GM12872 (cell line): ENCODE data around the gene RIMBP2.

ENCODE experiments used
- TF ChIP-seq, protein P1 (sequence below): IDR thresholded peaks from 3 replicates; pipeline ENCODE4 v1.5.1; 2011; ENCODE audit warnings: low read depth, mild to moderate bottlenecking, low read length, moderate library complexity; ENCODE audit not compliant: insufficient read depth

Gene RIMBP2

DNA sequence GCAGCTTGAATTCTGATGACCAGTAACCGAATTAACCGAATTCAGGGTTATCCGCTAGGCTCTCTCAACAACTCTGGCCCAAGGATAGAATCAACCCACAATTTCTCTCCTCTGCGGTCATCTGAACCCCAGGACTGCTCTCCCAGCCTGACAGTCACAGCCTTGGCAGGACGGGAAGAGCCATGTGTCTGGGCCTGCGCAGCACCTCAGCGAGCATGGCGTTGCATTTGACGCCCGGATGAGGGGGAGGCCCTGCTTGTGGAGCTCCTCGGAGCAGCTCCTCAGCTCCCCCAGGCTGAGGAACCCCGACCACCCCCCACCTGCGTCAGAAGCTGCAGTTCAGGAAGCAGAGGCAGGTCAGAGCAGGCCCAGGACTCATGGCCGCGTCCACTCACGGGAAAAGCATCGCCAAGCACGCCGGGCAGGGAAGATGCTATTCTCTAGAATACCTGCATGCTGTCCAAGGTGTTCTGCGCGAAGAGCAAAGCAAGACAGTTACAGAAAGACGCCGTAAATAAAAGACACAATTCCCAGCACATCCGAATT is 247.3 kb downstream of the RIMBP2 start:
- TF ChIP-seq, protein P1, sequence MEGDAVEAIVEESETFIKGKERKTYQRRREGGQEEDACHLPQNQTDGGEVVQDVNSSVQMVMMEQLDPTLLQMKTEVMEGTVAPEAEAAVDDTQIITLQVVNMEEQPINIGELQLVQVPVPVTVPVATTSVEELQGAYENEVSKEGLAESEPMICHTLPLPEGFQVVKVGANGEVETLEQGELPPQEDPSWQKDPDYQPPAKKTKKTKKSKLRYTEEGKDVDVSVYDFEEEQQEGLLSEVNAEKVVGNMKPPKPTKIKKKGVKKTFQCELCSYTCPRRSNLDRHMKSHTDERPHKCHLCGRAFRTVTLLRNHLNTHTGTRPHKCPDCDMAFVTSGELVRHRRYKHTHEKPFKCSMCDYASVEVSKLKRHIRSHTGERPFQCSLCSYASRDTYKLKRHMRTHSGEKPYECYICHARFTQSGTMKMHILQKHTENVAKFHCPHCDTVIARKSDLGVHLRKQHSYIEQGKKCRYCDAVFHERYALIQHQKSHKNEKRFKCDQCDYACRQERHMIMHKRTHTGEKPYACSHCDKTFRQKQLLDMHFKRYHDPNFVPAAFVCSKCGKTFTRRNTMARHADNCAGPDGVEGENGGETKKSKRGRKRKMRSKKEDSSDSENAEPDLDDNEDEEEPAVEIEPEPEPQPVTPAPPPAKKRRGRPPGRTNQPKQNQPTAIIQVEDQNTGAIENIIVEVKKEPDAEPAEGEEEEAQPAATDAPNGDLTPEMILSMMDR, result no peak

DNA sequence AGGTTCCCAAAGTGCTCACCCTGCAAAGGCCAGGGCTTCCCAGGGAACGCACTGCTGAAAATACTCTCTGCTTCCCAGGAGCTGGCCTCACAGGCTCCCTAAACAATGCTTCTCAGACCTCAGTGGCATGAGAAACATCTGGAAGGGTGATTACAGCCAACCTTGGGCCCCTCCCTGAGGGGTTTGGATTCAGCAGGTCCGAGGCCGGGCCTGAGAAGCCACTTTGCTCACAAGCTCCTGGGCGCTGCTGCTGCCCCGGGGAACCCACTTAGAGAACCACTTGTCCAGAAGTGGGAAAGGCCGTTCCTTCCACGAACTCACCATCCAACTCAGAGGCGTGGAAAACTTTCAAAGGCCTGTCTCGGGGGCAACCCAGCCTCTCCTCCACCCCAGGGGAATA is 247.9 kb downstream of the RIMBP2 start:
- TF ChIP-seq, protein P1, result no peak

DNA sequence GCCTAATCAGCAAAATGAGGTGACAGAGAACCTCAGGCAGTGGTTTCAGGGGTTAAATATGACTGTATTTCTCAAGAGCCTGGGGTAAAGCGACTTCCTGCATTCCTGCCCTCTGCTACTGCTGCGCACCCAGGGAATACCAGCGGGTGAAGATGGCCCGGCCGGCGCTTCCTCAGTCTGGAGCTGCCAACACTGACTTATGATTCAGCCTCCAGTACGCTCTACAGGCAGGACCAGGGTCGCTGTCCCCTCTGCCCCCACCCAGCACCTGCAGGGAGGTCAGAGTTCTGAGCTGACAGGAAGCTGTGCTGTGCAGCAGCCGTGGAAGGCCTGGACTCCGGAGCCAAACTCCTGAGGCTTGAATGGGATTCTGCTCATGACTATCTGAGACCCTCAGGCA is 250.5 kb downstream of the RIMBP2 start:
- TF ChIP-seq, protein P1, result no peak

DNA sequence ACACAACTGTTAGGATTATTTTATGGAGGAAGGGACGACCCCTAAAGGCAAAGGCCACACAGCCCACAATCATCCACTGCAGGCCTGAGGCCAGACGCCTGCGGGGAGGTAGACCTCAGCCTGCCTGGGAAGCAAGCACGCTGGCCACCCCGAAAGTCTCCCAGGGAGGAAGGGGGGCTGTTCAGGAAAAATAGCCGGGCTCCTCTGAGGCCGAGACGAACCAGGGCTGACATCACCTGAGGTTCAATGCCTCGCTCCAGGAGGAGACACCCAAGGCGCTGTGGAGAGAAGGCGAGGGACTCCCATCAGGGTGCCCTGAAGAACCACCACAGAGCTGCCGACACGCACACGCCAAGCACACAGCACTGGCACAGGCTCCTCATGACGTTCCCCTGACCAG is 251.1 kb downstream of the RIMBP2 start:
- TF ChIP-seq, protein P1, result no peak

DNA sequence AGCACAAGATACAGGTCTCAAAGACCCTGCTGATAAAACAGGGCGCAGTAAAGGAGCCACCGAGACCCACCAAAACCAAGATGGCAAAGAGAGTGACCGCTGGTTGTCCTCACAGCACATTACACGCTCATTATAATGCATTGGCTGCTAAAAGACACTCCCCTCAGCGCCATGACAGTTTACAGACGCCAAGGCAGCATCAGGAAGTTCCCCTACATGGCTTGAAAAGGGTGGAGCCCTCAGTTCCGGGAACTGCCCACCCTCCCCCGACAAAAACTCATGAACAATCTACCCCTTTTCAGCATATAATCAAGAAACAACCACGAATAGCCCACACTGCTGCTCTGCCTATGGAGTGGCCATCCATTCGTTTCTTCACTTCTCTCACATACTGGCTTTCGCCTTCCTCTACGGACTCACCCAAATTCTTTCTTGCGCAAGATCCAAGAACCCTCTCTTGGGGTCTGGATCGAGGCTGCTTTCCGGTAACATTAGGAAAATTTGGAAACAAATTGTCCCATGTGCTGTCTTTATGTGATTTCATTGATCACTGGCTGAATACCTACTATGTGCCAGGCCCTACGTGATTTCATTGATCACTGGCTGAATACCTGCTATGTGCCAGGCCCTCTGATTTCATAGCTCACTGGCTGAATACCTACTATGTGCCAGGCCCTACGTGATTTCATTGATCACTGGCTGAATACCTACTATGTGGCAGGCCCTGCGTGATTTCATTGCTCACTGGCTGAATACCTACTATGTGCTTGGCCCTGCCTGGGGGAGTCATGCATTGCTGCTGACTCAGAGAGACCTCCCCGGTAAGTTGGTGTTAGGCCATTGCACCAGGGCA is 252.1 kb downstream of the RIMBP2 start:
- TF ChIP-seq, protein P1, result no peak

DNA sequence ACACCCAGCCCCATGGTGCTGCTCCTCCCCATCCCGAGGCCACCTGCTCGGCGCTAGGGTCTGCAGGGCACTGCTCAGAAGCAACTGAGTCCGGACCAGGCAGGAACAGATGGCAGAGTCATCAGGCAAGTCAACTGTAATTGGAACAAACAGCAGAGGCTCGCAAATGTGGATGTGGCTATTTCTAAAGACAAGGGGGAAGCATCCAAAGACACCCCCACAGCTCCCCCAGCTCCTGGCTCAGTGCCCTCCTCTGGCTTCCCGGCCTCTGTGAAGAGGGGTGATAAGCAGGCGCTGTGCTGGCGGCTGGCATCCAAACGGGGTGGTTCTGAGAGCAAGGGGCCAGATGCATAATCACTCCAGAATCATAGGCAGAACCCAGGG is 252.8 kb downstream of the RIMBP2 start:
- TF ChIP-seq, protein P1, result no peak

DNA sequence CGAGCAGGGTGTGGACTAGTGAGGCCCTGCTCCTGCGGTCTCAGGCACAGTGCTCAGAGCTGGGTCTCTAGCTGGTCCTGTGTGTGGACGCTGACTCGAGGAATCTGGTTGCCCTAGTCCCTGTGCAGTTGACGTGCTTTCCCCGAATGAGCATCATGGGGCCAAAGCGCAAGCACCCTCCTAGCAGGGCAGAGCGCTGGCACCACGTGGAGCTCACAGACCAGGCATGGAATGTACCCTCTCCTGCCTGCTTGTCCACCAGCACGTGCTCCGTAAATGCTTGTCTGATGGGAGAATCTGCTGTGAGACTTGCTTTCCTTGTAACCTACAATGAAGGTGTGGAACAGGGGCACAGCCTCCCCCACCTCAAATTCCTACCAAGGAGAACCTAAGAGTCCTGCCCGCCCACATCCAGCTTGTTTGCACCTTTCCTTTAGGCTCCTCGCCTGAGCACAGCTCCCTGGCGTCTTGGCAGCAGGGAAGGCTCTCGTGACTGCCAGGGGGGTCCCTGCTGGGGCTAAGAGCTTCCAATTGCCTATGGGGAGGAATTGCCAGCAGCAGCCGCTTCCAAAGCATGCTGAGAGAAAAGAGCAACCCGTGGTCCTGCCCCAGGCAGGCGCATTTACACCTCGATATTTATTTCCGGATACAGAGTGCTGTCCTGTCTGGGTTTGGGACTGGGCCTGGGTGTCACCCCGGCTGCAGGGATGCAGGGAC is 253.4 kb downstream of the RIMBP2 start:
- TF ChIP-seq, protein P1, result no peak
